Stomach (tissue), 4 donors: ENCODE data around the gene ATP6V0B.

Source experiments
- EP300 ChIP-seq: sonication (generic); formaldehyde crosslinking; IDR thresholded peaks from one replicate; pipeline ENCODE4 v1.6.1; 2017; ENCODE audit warnings: antibody characterized with exemption
- POLR2A ChIP-seq, 4 donors: fragments of 450-650 bp; IDR thresholded peaks; one replicate each; pipeline ENCODE4 v1.6.1; 2016; ENCODE audit warnings: antibody characterized with exemption in 4 of 4, control low read depth in 2 of 4, mild to moderate bottlenecking in 1 of 4, moderate library complexity in 1 of 4
- POLR2AphosphoS5 ChIP-seq, 3 donors: sonication (generic); formaldehyde crosslinking; IDR thresholded peaks; one replicate each; pipeline ENCODE4 v1.6.1; 2016; ENCODE audit warnings: antibody characterized with exemption in 3 of 3
- TF ChIP-seq, protein P1 (sequence below), 7 experiments: fragments of 450-650 bp in 4 of 7; fragments of 200-600 bp in 3 of 7; sonication (generic) in 3 of 7; IDR thresholded peaks; one replicate each; pipeline ENCODE4 v1.5.1; 2016 to 2019; ENCODE audit warnings: antibody characterized with exemption in 7 of 7, control low read depth in 2 of 7, mild to moderate bottlenecking in 1 of 7

DNA sequence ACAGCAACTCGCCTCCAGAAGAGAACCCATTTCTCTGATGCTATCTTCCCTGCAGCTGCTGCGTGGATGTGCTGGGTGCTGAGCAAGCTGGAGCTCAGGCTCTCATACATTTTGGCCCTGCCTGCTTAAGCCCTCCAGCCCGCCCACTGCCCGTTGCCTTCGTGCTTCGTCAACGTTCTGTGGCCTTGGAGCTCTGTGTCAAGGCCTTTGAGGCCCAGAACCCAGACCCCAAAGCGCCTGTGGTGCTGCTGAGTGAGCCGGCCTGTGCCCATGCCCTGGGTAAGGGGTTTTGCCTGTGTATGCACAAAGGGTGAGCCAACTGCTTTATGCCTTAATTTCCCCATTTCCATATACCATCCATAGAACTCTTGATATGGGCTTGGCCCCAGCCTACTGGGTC is 3.8 kb upstream of the ATP6V0B start:
- TF ChIP-seq EP300, result no peak
- TF ChIP-seq, protein P1, sequence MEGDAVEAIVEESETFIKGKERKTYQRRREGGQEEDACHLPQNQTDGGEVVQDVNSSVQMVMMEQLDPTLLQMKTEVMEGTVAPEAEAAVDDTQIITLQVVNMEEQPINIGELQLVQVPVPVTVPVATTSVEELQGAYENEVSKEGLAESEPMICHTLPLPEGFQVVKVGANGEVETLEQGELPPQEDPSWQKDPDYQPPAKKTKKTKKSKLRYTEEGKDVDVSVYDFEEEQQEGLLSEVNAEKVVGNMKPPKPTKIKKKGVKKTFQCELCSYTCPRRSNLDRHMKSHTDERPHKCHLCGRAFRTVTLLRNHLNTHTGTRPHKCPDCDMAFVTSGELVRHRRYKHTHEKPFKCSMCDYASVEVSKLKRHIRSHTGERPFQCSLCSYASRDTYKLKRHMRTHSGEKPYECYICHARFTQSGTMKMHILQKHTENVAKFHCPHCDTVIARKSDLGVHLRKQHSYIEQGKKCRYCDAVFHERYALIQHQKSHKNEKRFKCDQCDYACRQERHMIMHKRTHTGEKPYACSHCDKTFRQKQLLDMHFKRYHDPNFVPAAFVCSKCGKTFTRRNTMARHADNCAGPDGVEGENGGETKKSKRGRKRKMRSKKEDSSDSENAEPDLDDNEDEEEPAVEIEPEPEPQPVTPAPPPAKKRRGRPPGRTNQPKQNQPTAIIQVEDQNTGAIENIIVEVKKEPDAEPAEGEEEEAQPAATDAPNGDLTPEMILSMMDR (IDR thresholded peaks at IDR 0.05), result no peak
- no peak for TF ChIP-seq POLR2AphosphoS5 (IDR thresholded peaks at IDR 0.05)
- TF ChIP-seq POLR2A (IDR thresholded peaks at IDR 0.05), result no peak
